Measurements from ENCODE around the gene SND1. TPM values are rescaled to one million over a fixed set of nuclear protein-coding genes. Genes with fewer than 3 reads are reported as not detected.

SND1 gene
- total RNA-seq, 1 experiment from 2014 or later, result 139 TPM

DNA sequence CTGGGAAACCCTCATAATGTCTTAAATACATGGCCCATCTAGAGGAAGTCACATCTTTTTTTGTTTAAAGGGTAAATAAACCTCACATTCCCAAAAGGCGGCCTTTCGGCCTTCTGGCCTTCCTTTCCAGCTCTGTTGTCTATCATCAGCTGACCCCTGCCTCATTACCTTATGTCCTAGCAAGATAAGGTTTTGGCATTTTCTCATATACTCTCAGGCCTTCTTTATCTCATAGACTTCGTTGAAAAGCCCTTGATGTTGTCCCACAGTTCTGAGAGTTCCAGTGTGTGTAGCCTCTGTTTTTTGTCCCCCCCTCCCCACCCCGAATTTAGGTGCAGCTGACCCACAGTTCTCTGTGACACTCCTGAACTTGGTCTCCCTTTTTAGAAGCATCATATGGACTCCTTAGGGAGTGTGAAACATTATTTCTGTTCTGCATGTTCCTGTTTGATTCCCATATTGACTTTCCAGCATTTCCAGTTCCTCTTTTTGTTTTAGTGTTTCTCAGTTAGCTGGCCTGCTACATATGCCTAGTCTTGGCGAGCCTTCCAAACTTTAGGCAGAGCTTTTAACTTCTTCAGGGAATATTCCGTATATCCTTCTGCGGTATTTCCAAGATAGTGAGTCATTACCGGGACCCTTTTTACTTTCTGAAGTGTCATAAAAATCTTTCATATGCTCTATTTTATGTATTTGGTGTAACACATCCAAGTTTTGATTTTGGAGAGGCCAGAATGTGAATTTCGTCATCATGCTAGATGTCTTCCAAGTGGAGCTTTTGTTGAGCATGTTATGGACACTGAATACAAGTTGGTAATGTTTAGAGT, 240.7 kb downstream of the SND1 start:
- Histone ChIP-seq H3K4me3 (ENCODE audit: low read length) (no peak overlapping the region), H3F3A (ENCODE audit: low read length, unreplicated experiment) (no peaks in the 10 kb centered on the region), H3K27me3 (ENCODE audit: low read length) (no peaks in the 10 kb centered on the region), H3K79me2 (ENCODE audit: low read length) (no peaks in the 10 kb centered on the region; the same call in 1 of the 2 replicates), H3K9me2 (replicated peaks; ENCODE audit: low read length) (no peaks in the 10 kb centered on the region), H3K4me1 (ENCODE audit: insufficient read depth, low read length) (peaks cover 8% of the 10 kb centered on the region), H3K4me2 (ENCODE audit: low read length) (no peak overlapping the region), H3K9me3 (ENCODE audit: low read length) (no peaks in the 10 kb centered on the region), H2AFZ (ENCODE audit: low read length) (no peak overlapping the region), H3K27ac (ENCODE audit: low read length) (no peak overlapping the region), H4K20me1 (ENCODE audit: low read length) (peaks cover 3% of the 10 kb centered on the region; the same call in 1 of the 2 replicates), H3K36me3 (ENCODE audit: low read depth, low read length) (peaks cover 29% of the 10 kb centered on the region), H3K9ac (ENCODE audit: low read length) (no peak overlapping the region)
- ChIA-PET CTCF (no interaction called here), POLR2A (ENCODE audit: unreplicated experiment) (no interaction called here)
- no peak for DNase-seq
- no TSS peak for BruUV-seq (replicated peaks)
- no peak for ATAC-seq
- intact Hi-C loops (cut with micrococcal nuclease), result no loop called here
- TF ChIP-seq, protein P1, sequence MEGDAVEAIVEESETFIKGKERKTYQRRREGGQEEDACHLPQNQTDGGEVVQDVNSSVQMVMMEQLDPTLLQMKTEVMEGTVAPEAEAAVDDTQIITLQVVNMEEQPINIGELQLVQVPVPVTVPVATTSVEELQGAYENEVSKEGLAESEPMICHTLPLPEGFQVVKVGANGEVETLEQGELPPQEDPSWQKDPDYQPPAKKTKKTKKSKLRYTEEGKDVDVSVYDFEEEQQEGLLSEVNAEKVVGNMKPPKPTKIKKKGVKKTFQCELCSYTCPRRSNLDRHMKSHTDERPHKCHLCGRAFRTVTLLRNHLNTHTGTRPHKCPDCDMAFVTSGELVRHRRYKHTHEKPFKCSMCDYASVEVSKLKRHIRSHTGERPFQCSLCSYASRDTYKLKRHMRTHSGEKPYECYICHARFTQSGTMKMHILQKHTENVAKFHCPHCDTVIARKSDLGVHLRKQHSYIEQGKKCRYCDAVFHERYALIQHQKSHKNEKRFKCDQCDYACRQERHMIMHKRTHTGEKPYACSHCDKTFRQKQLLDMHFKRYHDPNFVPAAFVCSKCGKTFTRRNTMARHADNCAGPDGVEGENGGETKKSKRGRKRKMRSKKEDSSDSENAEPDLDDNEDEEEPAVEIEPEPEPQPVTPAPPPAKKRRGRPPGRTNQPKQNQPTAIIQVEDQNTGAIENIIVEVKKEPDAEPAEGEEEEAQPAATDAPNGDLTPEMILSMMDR (conservative IDR thresholded peaks at IDR 0.05; ENCODE audit: low read depth, low read length), result no peak
- TF ChIP-seq EZH2phosphoT487 (IDR thresholded peaks at IDR 0.05; ENCODE audit: borderline replicate concordance, low read length) (no peak), EZH2 (IDR thresholded peaks at IDR 0.05; ENCODE audit: low read length, unreplicated experiment) (no peak)

DNA sequence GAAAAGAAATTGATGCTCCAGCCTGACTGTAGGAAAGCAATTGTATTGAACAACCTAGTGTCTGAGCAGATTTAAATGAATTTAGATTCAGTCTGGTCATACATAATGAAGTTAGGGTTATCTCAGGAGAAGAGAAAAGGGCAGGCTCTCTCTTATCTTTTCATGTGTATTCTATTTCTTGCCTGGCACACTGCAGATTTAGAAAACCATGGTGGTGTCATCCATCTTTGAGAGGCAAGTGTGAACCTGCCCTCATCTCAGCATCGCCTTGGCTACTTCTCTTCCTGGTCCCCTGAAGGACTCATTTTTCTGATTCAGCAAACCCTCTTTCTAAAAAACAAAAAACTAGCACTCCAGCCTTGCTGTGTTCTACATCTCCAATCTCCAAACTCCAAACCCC, 241.6 kb downstream of the SND1 start:
- H3F3A ChIP-seq (ENCODE audit: low read length, unreplicated experiment), result no peaks in the 10 kb centered on the region
- H3K4me2 ChIP-seq (ENCODE audit: low read length), result no peak overlapping the region
- POLR2A ChIA-PET (ENCODE audit: unreplicated experiment), result no interaction called here
- no peaks in the 10 kb centered on the region for H3K27me3 ChIP-seq (ENCODE audit: low read length)
- H3K79me2 ChIP-seq (ENCODE audit: low read length), result peaks cover 3% of the 10 kb centered on the region; the same call in 1 of the 2 replicates
- CTCF ChIA-PET, result no interaction called here
- intact Hi-C loops (cut with micrococcal nuclease), result no loop called here
- TF ChIP-seq EZH2 (IDR thresholded peaks at IDR 0.05; ENCODE audit: low read length, unreplicated experiment) (no peak), EZH2phosphoT487 (IDR thresholded peaks at IDR 0.05; ENCODE audit: borderline replicate concordance, low read length) (no peak)
- TF ChIP-seq, protein P1 (conservative IDR thresholded peaks at IDR 0.05; ENCODE audit: low read depth, low read length), result no peak
- H3K27ac ChIP-seq (ENCODE audit: low read length), result no peak overlapping the region
- DNase-seq (no peak), ATAC-seq (no peak)
- no peak overlapping the region for H3K9ac ChIP-seq (ENCODE audit: low read length)
- peaks cover 3% of the 10 kb centered on the region; the same call in 1 of the 2 replicates for H4K20me1 ChIP-seq (ENCODE audit: low read length)
- peaks cover 11% of the 10 kb centered on the region for H3K4me1 ChIP-seq (ENCODE audit: insufficient read depth, low read length)
- H2AFZ ChIP-seq (ENCODE audit: low read length), result no peak overlapping the region
- H3K9me2 ChIP-seq (replicated peaks; ENCODE audit: low read length), result no peaks in the 10 kb centered on the region
- H3K9me3 ChIP-seq (ENCODE audit: low read length), result no peaks in the 10 kb centered on the region
- peaks cover 24% of the 10 kb centered on the region for H3K36me3 ChIP-seq (ENCODE audit: low read depth, low read length)
- H3K4me3 ChIP-seq (ENCODE audit: low read length), result no peak overlapping the region
- BruUV-seq (replicated peaks), result no TSS peak

DNA sequence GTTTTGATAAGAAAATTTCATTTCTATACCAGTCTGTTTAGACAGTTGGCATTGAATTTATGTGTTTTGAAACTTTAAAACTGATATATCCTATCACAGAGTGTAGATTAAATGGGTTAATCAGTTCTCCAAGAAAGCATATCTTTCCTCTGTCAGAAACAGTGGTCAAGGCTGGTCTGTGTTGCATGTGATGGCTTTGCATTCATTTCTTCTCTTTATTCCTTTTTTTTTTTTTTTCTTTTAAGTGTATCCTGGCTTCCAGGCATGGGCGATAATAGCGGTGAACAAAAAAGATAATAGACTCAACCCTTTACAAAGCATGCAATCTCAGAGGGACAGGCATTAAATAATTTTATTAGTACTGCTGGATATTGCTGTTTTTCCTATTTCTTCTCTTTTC, 242.6 kb downstream of the SND1 start:
- Histone ChIP-seq H3K27ac (ENCODE audit: low read length) (no peak overlapping the region), H3F3A (ENCODE audit: low read length, unreplicated experiment) (no peaks in the 10 kb centered on the region), H2AFZ (ENCODE audit: low read length) (no peak overlapping the region), H3K9ac (ENCODE audit: low read length) (no peak overlapping the region), H3K27me3 (ENCODE audit: low read length) (no peaks in the 10 kb centered on the region), H3K36me3 (ENCODE audit: low read depth, low read length) (peaks cover 18% of the 10 kb centered on the region; the same call in 1 of the 2 replicates), H3K4me1 (ENCODE audit: insufficient read depth, low read length) (peaks cover 11% of the 10 kb centered on the region), H3K9me2 (replicated peaks; ENCODE audit: low read length) (no peaks in the 10 kb centered on the region), H3K79me2 (ENCODE audit: low read length) (peaks cover 7% of the 10 kb centered on the region; the same call in 1 of the 2 replicates), H3K9me3 (ENCODE audit: low read length) (no peaks in the 10 kb centered on the region), H4K20me1 (ENCODE audit: low read length) (peaks cover 3% of the 10 kb centered on the region; the same call in 1 of the 2 replicates), H3K4me3 (ENCODE audit: low read length) (no peak overlapping the region), H3K4me2 (ENCODE audit: low read length) (no peak overlapping the region)
- CTCF ChIA-PET, result no interaction called here
- TF ChIP-seq EZH2 (IDR thresholded peaks at IDR 0.05; ENCODE audit: low read length, unreplicated experiment) (no peak), EZH2phosphoT487 (IDR thresholded peaks at IDR 0.05; ENCODE audit: borderline replicate concordance, low read length) (no peak)
- TF ChIP-seq, protein P1 (conservative IDR thresholded peaks at IDR 0.05; ENCODE audit: low read depth, low read length), result no peak
- BruUV-seq (replicated peaks), result no TSS peak
- ATAC-seq (no peak), DNase-seq (no peak)
- POLR2A ChIA-PET (ENCODE audit: unreplicated experiment), result no interaction called here
- intact Hi-C loops (cut with micrococcal nuclease), result no loop called here

All from PC-3 (cell line).